H1 (cell line): Measurements from ENCODE around the gene ZNF765. TPM values are rescaled to one million over a fixed set of nuclear protein-coding genes. Genes with fewer than 3 reads are reported as not detected.

Experiments
- CEBPB ChIP-seq: IDR thresholded peaks from 2 replicates; pipeline ENCODE4 v1.6.1; 2012; ENCODE audit warnings: low read depth, low read length
- RNF2 ChIP-seq: fragments of 200-900, 300-1000 bp; sonication (generic); IDR thresholded peaks from 2 replicates; pipeline ENCODE4 v1.7.1; 2016; ENCODE audit warnings: borderline replicate concordance, low read depth, mild to moderate bottlenecking, antibody characterized with exemption, low read length; ENCODE audit not compliant: poor library complexity, severe bottlenecking; ENCODE audit errors: missing control alignments
- SP2 ChIP-seq: IDR thresholded peaks from 2 replicates; pipeline ENCODE4 v1.6.1; 2012; ENCODE audit warnings: mild to moderate bottlenecking, low read length, inconsistent platforms
- polyA plus RNA-seq, 7 experiments: library from polyadenylated mRNA; depleted of rRNA in 3 of 7; stranded (reverse) in 5 of 7; unstranded in 2 of 7; fragments of >200 nt in 5 of 7; fragments of 200-250 nt in 2 of 7; gene quantifications; 1 replicate in 5 of 7; 2 replicates in 1 of 7; 4 replicates in 1 of 7; pipeline versions ENCODE4 v1.2.1 to v1.2.3, GENCODE V29; 2011 to 2013; ENCODE audit warnings: missing spikeins in 2 of 7, mixed read lengths in 2 of 7
- total RNA-seq: library from RNA; stranded (reverse); fragmentation: NEBNext Ultra II Directional; extraction: Animal tissue kit (Norgen Biotek cat#: 25700); gene quantifications from 2 replicates; pipeline ENCODE4 v1.2.1, GENCODE V29; 2021
- TF ChIP-seq, protein P1 (sequence below): IDR thresholded peaks from 2 replicates; pipeline ENCODE4 v1.6.1; 2012; ENCODE audit warnings: inconsistent platforms

Gene ZNF765
- total and polyA plus RNA-seq, 2 of the 8 experiments (the other 6 are each of a cell fraction or from before 2014, with no cell fraction given) = 4.5 to 22.3 TPM

DNA sequence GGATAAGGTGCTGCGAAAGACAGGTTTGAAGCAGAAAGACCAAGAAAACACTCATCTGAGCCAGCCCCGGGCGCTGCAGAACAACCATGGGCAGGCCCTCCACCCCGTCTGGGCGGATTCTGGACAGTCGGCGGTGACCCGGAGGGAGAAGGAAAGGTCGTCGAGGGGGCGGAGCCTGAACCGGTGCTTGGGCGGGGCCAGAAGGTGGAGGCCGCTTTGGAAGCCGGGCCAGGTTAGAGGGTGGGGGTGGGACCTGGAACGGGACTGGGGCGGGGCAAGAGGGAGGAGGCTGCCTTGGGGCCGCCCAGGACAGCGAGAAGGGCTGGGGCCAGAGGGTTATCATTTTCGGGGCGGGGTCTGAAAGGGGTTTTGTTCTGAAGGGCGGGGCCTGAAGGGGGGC lies 5.0 kb upstream of the ZNF765 start (continued):
- TF ChIP-seq RNF2 (no peak), CEBPB (no peak), SP2 (no peak)
- TF ChIP-seq, protein P1, sequence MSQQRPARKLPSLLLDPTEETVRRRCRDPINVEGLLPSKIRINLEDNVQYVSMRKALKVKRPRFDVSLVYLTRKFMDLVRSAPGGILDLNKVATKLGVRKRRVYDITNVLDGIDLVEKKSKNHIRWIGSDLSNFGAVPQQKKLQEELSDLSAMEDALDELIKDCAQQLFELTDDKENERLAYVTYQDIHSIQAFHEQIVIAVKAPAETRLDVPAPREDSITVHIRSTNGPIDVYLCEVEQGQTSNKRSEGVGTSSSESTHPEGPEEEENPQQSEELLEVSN = no peak
